NCI-H82 treated with DMSO at 0.1 percent for 48 hours (cell line): ENCODE data around the gene ITCH.
"Not testable (repeated sequence)": the region's sequence is repeated elsewhere in the genome, so short reads cannot be mapped to it uniquely, and the experiment has no call there.

Experiments used
- DNase-seq: peaks from one replicate; lab custom pipeline; 2025; ENCODE audit not compliant: unreplicated experiment; lab: John Stamatoyannopoulos, UW

ITCH gene

GRCh38 chr20:34375977-34376430 lies 12.9 kb downstream of the ITCH start:
- no peak for DNase-seq

- no peak for DNase-seq
These were observed 14.2 kb downstream of the ITCH start for GRCh38 chr20:34377072-34377847.

GRCh38 chr20:34382174-34382573 lies 19.1 kb downstream of the ITCH start:
- DNase-seq: no peak

GRCh38 chr20:34382877-34383455 lies 19.9 kb downstream of the ITCH start:
- not testable (repeated sequence) for DNase-seq

- no peak for DNase-seq
These were observed 22.4 kb downstream of the ITCH start for GRCh38 chr20:34385464-34385863.

- no peak for DNase-seq
These were observed 24.9 kb downstream of the ITCH start for GRCh38 chr20:34388000-34388399.

GRCh38 chr20:34388678-34389077 lies 25.6 kb downstream of the ITCH start:
- DNase-seq: no peak

GRCh38 chr20:34389206-34389953 lies 26.3 kb downstream of the ITCH start:
- no peak for DNase-seq

GRCh38 chr20:34389954-34390555 lies 27.0 kb downstream of the ITCH start:
- no peak for DNase-seq

- DNase-seq: no peak
These were observed 33.3 kb downstream of the ITCH start for GRCh38 chr20:34396408-34396807.

GRCh38 chr20:34397096-34397495 lies 34.0 kb downstream of the ITCH start:
- DNase-seq: no peak

GRCh38 chr20:34400776-34401175 lies 37.7 kb downstream of the ITCH start:
- DNase-seq: not testable (repeated sequence)

GRCh38 chr20:34401741-34402455 lies 38.8 kb downstream of the ITCH start:
- no peak for DNase-seq

GRCh38 chr20:34402461-34402860 lies 39.4 kb downstream of the ITCH start:
- DNase-seq: no peak

- DNase-seq: no peak
These were observed 40.2 kb downstream of the ITCH start for GRCh38 chr20:34403063-34403827.

- DNase-seq: no peak
These were observed 40.8 kb downstream of the ITCH start for GRCh38 chr20:34403908-34404307.

- DNase-seq: no peak
These were observed 41.7 kb downstream of the ITCH start for GRCh38 chr20:34404803-34405202.

GRCh38 chr20:34405247-34405651 lies 42.2 kb downstream of the ITCH start:
- not testable (repeated sequence) for DNase-seq

GRCh38 chr20:34405942-34406341 lies 42.9 kb downstream of the ITCH start:
- DNase-seq: not testable (repeated sequence)

- no peak for DNase-seq
These were observed 44.9 kb downstream of the ITCH start for GRCh38 chr20:34407962-34408474.
